ENCODE measurements around the gene CLEC19A. TPM values are rescaled to one million over a fixed set of nuclear protein-coding genes. Genes with fewer than 3 reads are reported as not detected.
"Not testable (repeated sequence)": the region's sequence is repeated elsewhere in the genome, so short reads cannot be mapped to it uniquely, and the experiment has no call there.

The CLEC19A gene
- total RNA-seq, 1 experiment from 2014 or later, result 0.10 TPM

DNA sequence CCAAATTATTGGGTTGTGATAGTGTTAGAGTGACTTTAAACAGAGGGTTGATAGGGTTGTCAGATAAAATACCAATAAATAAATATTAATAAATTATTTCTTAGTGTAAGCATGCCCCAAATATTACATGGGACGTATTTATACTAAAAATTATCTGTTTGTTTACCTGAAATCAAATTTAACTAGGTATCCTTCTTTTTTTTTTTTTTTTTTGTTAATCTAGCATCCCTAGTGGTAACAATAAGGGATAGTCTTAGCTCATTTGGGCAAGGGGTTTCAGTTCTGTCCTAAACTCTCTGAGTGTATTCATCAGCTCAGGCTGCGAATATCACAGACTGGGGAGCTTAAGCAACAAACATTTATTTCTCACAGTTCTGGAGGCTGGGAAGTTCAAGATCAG, 1.3 kb downstream of the CLEC19A start:
- no peak for DNase-seq (ENCODE audit: low spot score)

DNA sequence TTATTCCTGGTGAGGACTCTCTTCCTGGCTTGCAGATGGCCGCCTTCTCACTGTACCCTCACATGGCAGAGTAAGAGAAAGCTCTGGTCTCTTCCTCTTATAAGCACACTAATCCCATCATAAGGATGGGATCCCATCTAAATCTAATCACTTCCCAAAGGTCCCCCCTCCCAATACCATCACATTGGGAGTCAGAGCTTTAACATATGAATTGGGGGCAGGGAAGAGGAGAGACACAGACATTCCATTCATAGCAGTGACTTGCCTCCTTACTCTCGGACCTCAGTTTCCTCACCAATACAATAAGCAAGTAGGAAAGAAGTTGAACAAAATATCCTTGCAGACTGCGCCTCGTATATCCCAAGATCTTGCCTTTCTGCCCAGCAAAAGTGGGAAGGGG, 1.7 kb downstream of the CLEC19A start:
- DNase-seq (ENCODE audit: low spot score), result no peak

DNA sequence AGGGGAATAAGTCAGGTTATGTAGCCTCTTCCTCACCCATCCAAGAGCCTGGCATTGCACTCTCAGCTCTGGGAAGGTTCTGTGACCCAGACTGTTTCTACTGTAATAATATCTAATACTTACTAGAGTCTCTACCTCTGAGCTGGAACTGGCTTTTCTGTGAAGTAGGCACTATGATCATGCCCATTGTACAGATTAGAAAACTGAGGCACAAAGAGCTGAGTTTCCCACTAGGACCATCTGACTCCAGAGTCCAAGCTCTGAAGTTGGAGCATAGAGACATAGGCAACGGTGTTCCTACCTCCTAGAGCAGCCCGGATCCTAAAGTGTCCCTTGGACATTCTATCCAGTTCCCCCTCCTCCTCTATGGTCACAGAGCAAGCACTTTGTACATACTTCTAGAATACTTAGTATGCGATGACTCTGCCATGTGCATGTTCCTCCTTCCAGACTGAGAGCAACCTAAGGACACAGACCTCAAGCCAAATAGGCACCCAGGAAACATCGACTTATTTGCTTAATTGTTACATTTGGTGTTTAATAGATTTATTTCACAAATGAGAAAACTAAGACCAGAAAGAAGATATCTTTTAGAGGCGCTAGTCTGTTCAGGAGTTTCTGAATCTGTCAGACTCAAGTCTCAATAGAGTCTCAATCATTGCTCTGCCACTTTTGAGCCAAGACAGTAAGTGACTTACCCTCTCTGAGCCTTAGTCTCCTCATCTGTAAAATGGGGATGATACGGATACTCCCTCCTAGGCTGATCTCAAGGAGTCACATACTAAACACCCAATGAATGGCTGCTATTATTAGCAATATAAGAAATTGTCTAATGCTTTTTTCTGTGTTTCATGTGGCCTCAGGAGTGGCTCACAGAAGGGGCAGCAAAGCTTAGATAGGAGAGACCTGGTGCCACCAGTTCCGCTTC, 3.6 kb downstream of the CLEC19A start:
- DNase-seq (ENCODE audit: low spot score), result no peak

DNA sequence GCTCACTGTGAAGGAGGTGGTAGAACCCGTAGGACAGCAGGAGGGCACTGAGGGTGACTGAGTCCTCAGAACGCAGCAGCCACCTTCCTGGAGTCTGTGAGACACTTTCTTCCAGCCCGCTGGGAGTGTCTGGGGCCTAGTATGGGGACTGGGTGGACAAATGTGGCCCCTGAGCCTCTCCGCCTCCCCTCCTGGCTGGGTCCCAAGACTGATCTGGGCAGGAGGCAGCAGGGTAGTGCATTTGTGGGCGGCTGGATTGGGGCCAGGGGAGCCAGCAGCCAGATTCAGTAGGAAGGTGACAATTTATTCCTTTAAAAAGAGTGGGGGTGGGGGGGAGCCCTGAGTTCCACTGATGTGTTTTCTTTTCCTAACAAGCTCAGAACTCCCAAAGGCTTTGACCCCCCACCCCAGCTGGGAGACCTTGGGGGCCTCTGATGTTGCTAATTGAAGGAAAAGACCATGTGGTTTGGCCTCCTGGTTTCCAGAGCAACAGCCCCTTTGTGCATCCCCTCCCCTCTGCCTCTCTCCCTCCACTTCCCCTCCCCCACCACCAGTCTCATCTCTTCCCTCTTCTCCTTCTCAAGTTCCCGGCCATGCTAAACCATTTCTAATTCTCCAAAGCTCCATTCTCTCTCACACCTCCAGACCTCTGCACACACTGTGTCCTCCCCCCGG, 4.4 kb downstream of the CLEC19A start:
- no peak for DNase-seq (ENCODE audit: low spot score)

DNA sequence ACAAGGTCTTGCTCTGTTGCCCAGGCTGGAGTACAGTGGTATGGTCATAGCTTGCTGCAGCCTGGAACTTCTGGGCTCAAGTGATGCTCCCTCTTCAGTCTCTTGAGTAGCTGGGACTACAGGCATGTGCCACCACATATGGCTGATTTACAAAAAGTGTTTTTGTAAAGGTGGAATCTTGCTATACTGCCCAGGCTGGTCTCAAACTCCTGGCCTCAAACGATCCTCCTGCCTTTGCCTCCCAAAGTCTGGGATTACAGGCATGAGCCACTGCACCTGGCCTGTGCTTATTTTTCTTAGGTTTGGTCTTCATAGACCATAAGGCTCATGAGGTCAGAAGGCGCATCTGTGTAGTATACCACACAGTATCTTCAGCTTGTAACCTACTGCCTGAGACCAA, 5.3 kb downstream of the CLEC19A start:
- DNase-seq (ENCODE audit: low spot score), result no peak

DNA sequence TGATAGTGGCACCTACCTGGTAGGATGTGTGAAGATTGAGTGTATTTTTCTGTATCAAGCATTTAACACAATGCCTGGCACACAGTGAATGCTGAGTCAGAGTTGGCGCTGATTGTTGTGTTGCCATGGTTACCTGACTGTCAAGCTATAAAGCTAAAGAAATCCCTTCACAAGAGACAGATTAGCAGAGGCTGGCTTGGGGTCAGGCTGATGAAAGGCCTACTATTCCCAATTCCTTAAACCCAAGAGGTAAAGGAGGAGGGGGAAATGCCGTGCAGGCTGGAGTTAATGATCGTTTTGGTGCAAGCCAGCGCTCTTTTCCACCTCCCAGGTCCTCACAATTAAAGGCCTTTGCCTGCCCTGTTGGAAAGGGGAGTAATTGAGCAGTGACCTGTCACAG, 5.9 kb downstream of the CLEC19A start:
- no peak for DNase-seq (ENCODE audit: low spot score)

- DNase-seq (ENCODE audit: low spot score), result no peak
These were observed 6.7 kb downstream of the CLEC19A start for GRCh38 chr16:19292186-19292585.

- DNase-seq (ENCODE audit: low spot score), result peak; percentile 63
These were observed 8.7 kb downstream of the CLEC19A start for GRCh38 chr16:19294156-19294649.

DNA sequence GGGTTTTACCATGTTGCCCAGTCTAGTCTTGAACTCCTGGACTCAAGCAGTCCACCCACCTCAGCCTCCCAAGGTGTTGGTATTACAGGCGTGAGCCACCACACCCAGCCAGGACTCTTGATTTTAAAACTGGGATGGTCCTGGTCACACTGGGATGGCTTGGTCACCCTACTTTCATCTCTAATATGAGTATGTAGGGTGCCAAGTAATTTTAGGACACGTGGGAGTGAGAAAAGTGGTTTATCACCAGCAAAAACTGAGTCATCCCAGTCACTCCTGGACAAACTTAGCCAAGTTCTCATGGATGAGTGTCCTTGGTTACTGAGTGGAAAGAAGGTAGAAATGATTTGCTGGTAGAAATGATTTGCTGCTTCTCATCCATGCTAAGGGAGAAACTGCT, 9.9 kb downstream of the CLEC19A start:
- DNase-seq (ENCODE audit: low spot score), result no peak

- no peak for DNase-seq (ENCODE audit: low spot score)
These were observed 11.9 kb downstream of the CLEC19A start for GRCh38 chr16:19297454-19297853.

GRCh38 chr16:19299565-19299964, 14.0 kb downstream of the CLEC19A start:
- no peak for DNase-seq (ENCODE audit: low spot score)

DNA sequence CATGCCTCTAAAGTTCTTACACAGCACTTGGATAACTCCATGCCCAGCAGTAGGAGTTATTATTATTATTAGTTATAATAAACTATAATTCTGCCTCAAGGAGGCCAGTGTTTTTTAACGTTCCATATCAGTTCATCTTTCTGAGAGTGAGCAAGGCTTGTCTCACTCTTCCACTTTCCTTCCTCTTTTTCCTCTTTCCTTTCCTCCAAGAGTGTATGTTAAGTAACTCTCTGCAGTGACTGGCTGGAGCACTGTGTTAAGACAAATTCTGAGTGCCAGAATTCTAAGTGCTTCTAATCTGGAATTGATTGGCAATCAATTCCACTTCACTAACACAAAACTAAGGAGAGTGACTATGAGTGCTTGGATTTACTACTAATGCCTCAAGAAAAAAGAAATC, 16.4 kb downstream of the CLEC19A start:
- no peak for DNase-seq (ENCODE audit: low spot score)

GRCh38 chr16:19304750-19305149, 19.2 kb downstream of the CLEC19A start:
- peak; percentile 35 for DNase-seq (ENCODE audit: low spot score)

- DNase-seq (ENCODE audit: low spot score), result no peak
These were observed 19.9 kb downstream of the CLEC19A start for GRCh38 chr16:19305443-19305842.

DNA sequence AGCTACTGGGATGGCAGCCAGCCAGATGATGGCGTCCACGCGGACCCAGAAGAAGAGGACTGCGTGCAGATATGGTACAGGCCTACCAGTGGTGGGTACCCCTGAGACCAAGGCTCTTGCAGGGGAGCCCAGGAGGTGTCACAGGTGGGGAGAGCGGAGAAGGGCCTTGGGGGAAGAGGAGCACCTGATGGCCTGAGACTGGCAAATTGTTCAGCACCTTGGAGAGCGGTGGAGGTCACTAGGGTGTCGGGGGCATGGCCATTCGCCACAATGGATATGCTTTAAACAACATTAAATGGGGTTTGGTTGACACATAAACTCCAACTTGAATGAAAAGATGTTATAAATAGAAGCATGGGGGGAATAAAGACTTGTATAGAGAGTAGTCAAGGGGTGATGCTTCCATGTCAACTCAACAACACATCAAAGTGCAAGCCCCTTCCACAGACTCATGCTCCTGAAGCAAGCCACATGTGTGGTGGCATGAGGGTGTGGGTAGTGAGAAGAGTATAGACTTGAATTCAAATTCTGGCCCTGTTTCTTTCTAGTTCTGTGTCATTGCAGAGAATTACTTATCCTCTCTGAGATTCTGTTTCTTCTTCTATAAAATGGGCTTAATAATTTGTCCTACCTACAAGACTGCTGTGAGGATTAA, 22.2 kb downstream of the CLEC19A start:
- DNase-seq (ENCODE audit: low spot score), result no peak

GRCh38 chr16:19308392-19308791, 22.9 kb downstream of the CLEC19A start:
- no peak for DNase-seq (ENCODE audit: low spot score)

- no peak for DNase-seq (ENCODE audit: low spot score)
These were observed 23.6 kb downstream of the CLEC19A start for GRCh38 chr16:19309178-19309577.

GRCh38 chr16:19314718-19315425, 29.3 kb downstream of the CLEC19A start:
- DNase-seq (ENCODE audit: low spot score), result no peak

DNA sequence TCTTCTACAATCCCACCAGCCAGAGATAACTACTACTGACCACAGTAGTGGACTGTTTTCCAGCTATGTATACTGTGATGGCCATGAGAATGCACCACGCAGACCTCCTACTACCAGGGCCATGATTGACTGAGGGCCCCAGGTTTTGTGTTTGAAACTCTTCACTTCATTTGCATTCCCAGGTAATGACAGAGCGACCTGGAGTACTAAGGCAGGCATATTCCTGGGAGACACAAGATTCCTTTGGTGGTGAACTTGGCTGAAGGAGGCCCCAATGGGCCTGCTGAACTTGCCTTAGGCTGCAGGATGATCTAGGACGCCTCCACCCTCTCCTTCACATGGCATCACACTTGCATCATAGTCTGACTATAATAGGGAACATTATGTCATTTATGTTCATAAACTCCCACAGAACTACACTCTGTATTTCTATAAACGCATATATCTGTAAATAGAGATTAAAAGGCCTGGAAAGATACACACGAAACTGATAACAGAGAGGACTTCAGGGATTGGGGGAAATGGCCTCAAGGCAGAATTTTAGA, 30.4 kb downstream of the CLEC19A start:
- DNase-seq (ENCODE audit: low spot score), result no peak

DNA sequence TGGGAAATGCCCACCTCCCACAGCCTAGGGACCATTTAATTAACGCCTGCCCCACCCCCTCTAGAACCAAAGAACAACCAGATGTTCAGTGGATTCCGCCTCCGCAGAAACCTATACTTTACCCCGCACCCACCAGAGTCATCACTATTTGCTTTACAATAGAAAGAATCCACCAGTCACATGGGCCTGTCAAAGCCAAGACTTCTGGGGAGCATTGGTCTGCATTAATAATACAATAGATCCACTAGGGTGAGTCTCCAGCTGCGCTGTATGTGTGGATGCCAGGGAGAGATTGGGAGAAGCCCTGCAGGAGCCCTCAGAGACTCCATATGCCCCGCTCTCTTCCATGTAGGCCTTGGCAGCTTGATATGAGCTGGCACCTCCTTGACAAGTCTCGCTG, 31.3 kb downstream of the CLEC19A start:
- no peak for DNase-seq (ENCODE audit: low spot score)

DNA sequence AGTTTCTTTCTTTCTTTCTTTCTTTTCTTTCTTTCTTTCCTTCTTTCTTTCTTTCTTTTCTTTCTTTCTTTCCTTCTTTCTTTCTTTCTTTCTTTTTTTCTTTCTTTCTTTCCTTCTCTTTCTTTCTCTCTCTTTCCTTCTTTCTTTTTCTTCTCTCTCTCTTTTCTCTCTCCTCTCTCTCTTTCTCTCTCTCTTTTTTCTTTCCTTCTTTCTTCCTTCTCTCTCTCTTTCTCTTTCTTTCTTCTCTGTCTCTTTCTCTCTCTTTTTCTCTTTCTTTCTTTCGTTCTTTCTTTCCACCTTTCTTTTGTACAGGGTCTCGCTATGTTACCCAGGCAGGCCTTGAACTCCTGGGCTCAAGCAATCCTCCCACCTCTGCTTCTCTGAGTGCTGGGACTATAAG, 35.7 kb downstream of the CLEC19A start:
- not testable (repeated sequence) for DNase-seq (ENCODE audit: low spot score)

DNA sequence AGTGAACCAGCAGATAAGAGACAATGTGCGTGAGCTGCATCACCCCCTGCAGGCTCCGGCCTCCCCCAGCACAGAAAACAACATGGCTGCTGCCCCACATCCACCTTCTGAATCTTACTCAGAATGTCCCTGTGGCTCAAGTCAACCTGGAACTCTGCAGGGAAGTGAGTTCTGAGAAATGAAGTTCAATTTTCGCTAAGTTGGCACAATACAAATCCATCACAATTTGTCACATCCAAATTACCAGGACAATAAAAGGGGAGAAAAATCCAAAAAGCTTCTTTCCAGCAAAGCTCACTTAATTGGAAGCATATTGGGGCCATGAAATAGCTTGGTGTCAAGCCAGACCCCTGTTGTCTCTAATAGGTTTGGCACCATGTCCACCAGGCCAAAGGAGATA, 38.1 kb downstream of the CLEC19A start:
- no peak for DNase-seq (ENCODE audit: low spot score)
